Breast epithelium (tissue), 3 donors: ENCODE measurements around the gene CPT1C.

Experiments used
- POLR2AphosphoS5 ChIP-seq, 3 donors: sonication (generic); formaldehyde crosslinking; IDR thresholded peaks; one replicate each; pipeline ENCODE4 v1.6.1; 2017; ENCODE audit warnings: antibody characterized with exemption in 3 of 3
- TF ChIP-seq, protein P1 (sequence below), 3 donors: fragments of 450-650 bp; IDR thresholded peaks; one replicate each; pipeline ENCODE4 v1.5.1; 2016 to 2017; ENCODE audit warnings: antibody characterized with exemption in 3 of 3, mild to moderate bottlenecking in 3 of 3, moderate library complexity in 3 of 3

DNA sequence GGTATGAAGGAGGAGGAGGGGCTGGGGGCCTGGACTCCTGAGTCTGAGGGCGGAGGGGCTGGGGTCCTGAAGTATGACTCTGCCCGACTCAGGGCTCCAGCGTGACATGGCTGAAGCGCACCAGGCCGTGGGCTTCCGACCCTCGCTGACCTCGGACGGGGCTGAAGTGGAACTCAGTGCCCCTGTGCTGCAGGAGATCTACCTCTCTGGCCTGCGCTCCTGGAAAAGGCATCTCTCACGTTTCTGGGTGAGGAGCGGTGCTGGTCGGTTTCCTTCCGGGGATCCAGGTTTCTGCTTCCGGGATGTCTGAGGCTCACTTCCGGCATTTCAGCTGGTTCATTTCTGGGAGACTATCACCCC, 1.2 kb downstream of the CPT1C start:
- TF ChIP-seq, protein P1, sequence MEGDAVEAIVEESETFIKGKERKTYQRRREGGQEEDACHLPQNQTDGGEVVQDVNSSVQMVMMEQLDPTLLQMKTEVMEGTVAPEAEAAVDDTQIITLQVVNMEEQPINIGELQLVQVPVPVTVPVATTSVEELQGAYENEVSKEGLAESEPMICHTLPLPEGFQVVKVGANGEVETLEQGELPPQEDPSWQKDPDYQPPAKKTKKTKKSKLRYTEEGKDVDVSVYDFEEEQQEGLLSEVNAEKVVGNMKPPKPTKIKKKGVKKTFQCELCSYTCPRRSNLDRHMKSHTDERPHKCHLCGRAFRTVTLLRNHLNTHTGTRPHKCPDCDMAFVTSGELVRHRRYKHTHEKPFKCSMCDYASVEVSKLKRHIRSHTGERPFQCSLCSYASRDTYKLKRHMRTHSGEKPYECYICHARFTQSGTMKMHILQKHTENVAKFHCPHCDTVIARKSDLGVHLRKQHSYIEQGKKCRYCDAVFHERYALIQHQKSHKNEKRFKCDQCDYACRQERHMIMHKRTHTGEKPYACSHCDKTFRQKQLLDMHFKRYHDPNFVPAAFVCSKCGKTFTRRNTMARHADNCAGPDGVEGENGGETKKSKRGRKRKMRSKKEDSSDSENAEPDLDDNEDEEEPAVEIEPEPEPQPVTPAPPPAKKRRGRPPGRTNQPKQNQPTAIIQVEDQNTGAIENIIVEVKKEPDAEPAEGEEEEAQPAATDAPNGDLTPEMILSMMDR (IDR thresholded peaks at IDR 0.05): no peak
- no peak for TF ChIP-seq POLR2AphosphoS5 (IDR thresholded peaks at IDR 0.05)
